Ovary (tissue), 9 donors: ENCODE data around the gene TFAP2B. TPM values are rescaled to one million over a fixed set of nuclear protein-coding genes. Genes with fewer than 3 reads are reported as not detected.

Experiments
- DNase-seq, 5 donors: peaks; one replicate each; pipeline ENCODE4 v3.0.0-alpha.2; 2019 to 2020
- H3K27ac ChIP-seq, 2 donors: fragments of 200-600 bp; one replicate each; pipeline versions ENCODE4 v1.5.1 to v1.8.0; 2019 to 2022
- H3K27me3 ChIP-seq: fragments of 200-600 bp; one replicate; pipeline ENCODE4 v1.8.0; 2022
- H3K36me3 ChIP-seq: fragments of 200-600 bp; sonication (generic); one replicate; pipeline ENCODE4 v1.5.1; 2019
- H3K4me1 ChIP-seq: one replicate; pipeline ENCODE4 v1.8.1; 2013; ENCODE audit warnings: mild to moderate bottlenecking, moderate library complexity; ENCODE audit not compliant: insufficient read depth
- H3K4me3 ChIP-seq: fragments of 200-600 bp; sonication (generic); one replicate; pipeline ENCODE4 v1.5.1; 2017
- H3K9me3 ChIP-seq, 2 donors: fragments of 200-600 bp in 1 of 2; sonication (generic) in 1 of 2; one replicate each; pipeline versions ENCODE4 v1.5.1 to v1.8.1; 2013 to 2019; ENCODE audit warnings: mild to moderate bottlenecking in 1 of 2, moderate library complexity in 1 of 2
- CTCF ChIP-seq, 3 donors: fragments of 450-650 bp in 2 of 3; fragments of 200-600 bp in 1 of 3; IDR thresholded peaks; one replicate each; pipeline versions ENCODE4 v1.5.1 to v1.8.0; 2016 to 2022; ENCODE audit warnings: antibody characterized with exemption in 3 of 3, mild to moderate bottlenecking in 1 of 3
- EP300 ChIP-seq: sonication (generic); formaldehyde crosslinking; IDR thresholded peaks from one replicate; pipeline ENCODE4 v1.6.1; 2017; ENCODE audit warnings: antibody characterized with exemption
- POLR2A ChIP-seq: fragments of 450-650 bp; IDR thresholded peaks from one replicate; pipeline ENCODE4 v1.6.1; 2017; ENCODE audit warnings: antibody characterized with exemption, mild to moderate bottlenecking, moderate library complexity
- WGBS, 3 donors: extraction: QIAGEN DNeasy Blood & Tissue Kit in 1 of 3; methylation state at CpG; one replicate each; pipeline versions ENCODE4 v1.1.5 to v1.1.7; 2013 to 2017; 5-methylcytosine and 5-hydroxymethylcytosine counted together
- intact Hi-C, 4 donors: fragments of 100-400 bp; cut with DNase I; formaldehyde crosslinking; loops; one replicate each; pipeline versions ENCODE4 v1.11.0 to v1.15.1; 2022 to 2023
- polyA plus RNA-seq, 2 donors: library from polyadenylated mRNA; stranded (reverse); fragments of 200-250 nt in 1 of 2; fragments of 350-450 nt in 1 of 2; fragmentation: Illumina TruSeq in 1 of 2; extraction: RNeasy Lipid Tissue Mini Kit (QIAGEN cat#74804) in 1 of 2; gene quantifications; one replicate each; pipeline ENCODE4 v1.2.3, GENCODE V29; 2013 to 2014
- total RNA-seq, 7 donors: library from RNA; depleted of rRNA in 2 of 7; stranded (reverse); fragments of >200 nt in 2 of 7; fragmentation: NEBNext Ultra II Directional in 3 of 7; extraction: Animal tissue kit (Norgen Biotek cat#: 25700) in 3 of 7; gene quantifications; one replicate each; pipeline versions ENCODE4 v1.1.0 to v1.2.4, GENCODE V29; 2016 to 2023
- donor health status: DM: no; HTN: no; CAD: no; lungs with moderate emphysema.
- donor health status: DM: no; HTN: no; CAD: no.
- donor health status: Bipolar disorder and iron deficiency.
- donor health status: DM: yes; HTN: yes; CAD: no.
- donor health status: DM: no; HTN: no; CAD: no.
- donor health status: DM: yes; HTN: yes; CAD: no.

Gene TFAP2B
- total and polyA plus RNA-seq, 9 donors: not detected

- Histone ChIP-seq H3K9me3 (no peaks in the 10 kb centered on the region), H3K27me3 (no peaks in the 10 kb centered on the region), H3K4me1 (no peaks in the 10 kb centered on the region), H3K4me3 (no peak overlapping the region), H3K36me3 (no peaks in the 10 kb centered on the region), H3K27ac (no peak overlapping the region)
- 2 to 3% (median 2%) methylated on average over 3 of the region's 3 CpGs for WGBS, 3 donors
- no peak for TF ChIP-seq EP300
- no peak for TF ChIP-seq CTCF (IDR thresholded peaks at IDR 0.05)
- no peak for TF ChIP-seq POLR2A
- DNase-seq: no peak
- intact Hi-C loops: no loop called here
These were observed 11.3 kb downstream of the TFAP2B start for GRCh38 chr6:50829898-50830444.

GRCh38 chr6:50831186-50831585 is 12.5 kb downstream of the TFAP2B start:
- 5 to 10% (median 8%) methylated on average over 10 of the region's 10 CpGs for WGBS, 3 donors
- Histone ChIP-seq H3K4me3 (no peak overlapping the region), H3K4me1 (no peaks in the 10 kb centered on the region), H3K27me3 (no peaks in the 10 kb centered on the region), H3K9me3 (no peaks in the 10 kb centered on the region), H3K36me3 (no peaks in the 10 kb centered on the region), H3K27ac (no peak overlapping the region)
- intact Hi-C loops: no loop called here
- DNase-seq: no peak
- TF ChIP-seq POLR2A (no peak), CTCF (IDR thresholded peaks at IDR 0.05) (no peak), EP300 (no peak)

GRCh38 chr6:50832912-50833311 is 14.2 kb downstream of the TFAP2B start:
- no peak for DNase-seq
- no peak overlapping the region for H3K27ac ChIP-seq
- no peaks in the 10 kb centered on the region for H3K36me3 ChIP-seq
- no peaks in the 10 kb centered on the region for H3K9me3 ChIP-seq
- intact Hi-C loops: no loop called here
- no peak overlapping the region for H3K4me3 ChIP-seq
- no peak for TF ChIP-seq CTCF (IDR thresholded peaks at IDR 0.05)
- H3K4me1 ChIP-seq: no peaks in the 10 kb centered on the region
- 61 to 72% (median 70%) methylated on average over 1 of the region's 1 CpG for WGBS, 3 donors
- no peaks in the 10 kb centered on the region for H3K27me3 ChIP-seq

- no peak overlapping the region for H3K4me3 ChIP-seq
- H3K4me1 ChIP-seq: no peaks in the 10 kb centered on the region
- no peaks in the 10 kb centered on the region for H3K36me3 ChIP-seq
- intact Hi-C loops: no loop called here
- no peaks in the 10 kb centered on the region for H3K9me3 ChIP-seq
- no peaks in the 10 kb centered on the region for H3K27me3 ChIP-seq
- WGBS, 3 donors: 58 to 77% (median 76%) methylated on average over 5 of the region's 5 CpGs
- TF ChIP-seq POLR2A (no peak), CTCF (IDR thresholded peaks at IDR 0.05) (no peak), EP300 (no peak)
- H3K27ac ChIP-seq: no peak overlapping the region
- no peak for DNase-seq
These were observed 16.3 kb downstream of the TFAP2B start for GRCh38 chr6:50834929-50835410.
